Colonic mucosa (tissue), 4 donors: ENCODE data around the gene CLCN2. TPM values are rescaled to one million over a fixed set of nuclear protein-coding genes. Genes with fewer than 3 reads are reported as not detected.

Experiments used
- DNase-seq: peaks from one replicate; pipeline ENCODE4 v3.0.0-alpha.2; 2020
- H3K27ac ChIP-seq: fragments of 200-600 bp; one replicate; pipeline ENCODE4 v1.8.0; 2021
- H3K27me3 ChIP-seq: fragments of 200-600 bp; one replicate; pipeline ENCODE4 v1.8.0; 2021
- H3K36me3 ChIP-seq: fragments of 200-600 bp; one replicate; pipeline ENCODE4 v1.8.0; 2021
- H3K4me1 ChIP-seq: fragments of 200-600 bp; one replicate; pipeline ENCODE4 v1.8.0; 2021; ENCODE audit warnings: mild to moderate bottlenecking
- H3K4me3 ChIP-seq: fragments of 200-600 bp; one replicate; pipeline ENCODE4 v1.8.0; 2021
- H3K9ac ChIP-seq, 2 donors: one replicate each; pipeline ENCODE4 v1.7.0; 2013; ENCODE audit warnings: control low read depth in 2 of 2, low read depth in 2 of 2, low read length in 2 of 2
- H3K9me3 ChIP-seq: fragments of 200-600 bp; one replicate; pipeline ENCODE4 v1.8.0; 2021
- intact Hi-C: fragments of 100-400 bp; cut with DNase I; formaldehyde crosslinking; loops from one replicate; pipeline ENCODE4 v1.14.1; 2022
- total RNA-seq, 2 donors: library from RNA; stranded (reverse); fragmentation: NEBNext Ultra II Directional in 1 of 2; extraction: Animal tissue kit (Norgen Biotek cat#: 25700) in 1 of 2; gene quantifications; one replicate each; pipeline ENCODE4 v1.2.1, GENCODE V29; 2021
- TF ChIP-seq, protein P1 (sequence below): fragments of 200-600 bp; IDR thresholded peaks from one replicate; pipeline ENCODE4 v1.8.0; 2022; ENCODE audit warnings: antibody characterized with exemption, mild to moderate bottlenecking
- donor health status: healthy.
- donor health status: DM: no; HTN: no; CAD: no.
- donor health status: DM: no; HTN: no; CAD: no.

The CLCN2 gene
- total RNA-seq, 2 donors from 2014 or later: 61.1 to 71.6 TPM

DNA sequence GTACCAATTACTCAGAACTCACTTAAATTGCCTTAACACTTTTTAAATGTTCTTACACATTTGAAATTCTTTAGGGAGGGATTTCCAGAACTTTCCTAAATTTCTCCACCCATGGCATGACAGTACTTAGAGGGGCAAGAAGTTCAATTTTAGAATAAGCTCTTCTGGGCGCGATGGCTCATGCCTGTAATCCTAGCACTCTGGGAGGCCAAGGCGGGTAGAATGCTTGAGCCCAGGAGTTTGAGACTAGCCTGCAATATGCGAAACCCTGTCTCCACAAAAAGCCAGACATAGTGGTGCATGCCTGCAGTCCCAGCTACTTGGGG is 13.4 kb downstream of the CLCN2 start:
- DNase-seq: no peak
- peaks cover 5% of the 10 kb centered on the region for H3K4me1 ChIP-seq
- TF ChIP-seq, protein P1, sequence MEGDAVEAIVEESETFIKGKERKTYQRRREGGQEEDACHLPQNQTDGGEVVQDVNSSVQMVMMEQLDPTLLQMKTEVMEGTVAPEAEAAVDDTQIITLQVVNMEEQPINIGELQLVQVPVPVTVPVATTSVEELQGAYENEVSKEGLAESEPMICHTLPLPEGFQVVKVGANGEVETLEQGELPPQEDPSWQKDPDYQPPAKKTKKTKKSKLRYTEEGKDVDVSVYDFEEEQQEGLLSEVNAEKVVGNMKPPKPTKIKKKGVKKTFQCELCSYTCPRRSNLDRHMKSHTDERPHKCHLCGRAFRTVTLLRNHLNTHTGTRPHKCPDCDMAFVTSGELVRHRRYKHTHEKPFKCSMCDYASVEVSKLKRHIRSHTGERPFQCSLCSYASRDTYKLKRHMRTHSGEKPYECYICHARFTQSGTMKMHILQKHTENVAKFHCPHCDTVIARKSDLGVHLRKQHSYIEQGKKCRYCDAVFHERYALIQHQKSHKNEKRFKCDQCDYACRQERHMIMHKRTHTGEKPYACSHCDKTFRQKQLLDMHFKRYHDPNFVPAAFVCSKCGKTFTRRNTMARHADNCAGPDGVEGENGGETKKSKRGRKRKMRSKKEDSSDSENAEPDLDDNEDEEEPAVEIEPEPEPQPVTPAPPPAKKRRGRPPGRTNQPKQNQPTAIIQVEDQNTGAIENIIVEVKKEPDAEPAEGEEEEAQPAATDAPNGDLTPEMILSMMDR: no peak

DNA sequence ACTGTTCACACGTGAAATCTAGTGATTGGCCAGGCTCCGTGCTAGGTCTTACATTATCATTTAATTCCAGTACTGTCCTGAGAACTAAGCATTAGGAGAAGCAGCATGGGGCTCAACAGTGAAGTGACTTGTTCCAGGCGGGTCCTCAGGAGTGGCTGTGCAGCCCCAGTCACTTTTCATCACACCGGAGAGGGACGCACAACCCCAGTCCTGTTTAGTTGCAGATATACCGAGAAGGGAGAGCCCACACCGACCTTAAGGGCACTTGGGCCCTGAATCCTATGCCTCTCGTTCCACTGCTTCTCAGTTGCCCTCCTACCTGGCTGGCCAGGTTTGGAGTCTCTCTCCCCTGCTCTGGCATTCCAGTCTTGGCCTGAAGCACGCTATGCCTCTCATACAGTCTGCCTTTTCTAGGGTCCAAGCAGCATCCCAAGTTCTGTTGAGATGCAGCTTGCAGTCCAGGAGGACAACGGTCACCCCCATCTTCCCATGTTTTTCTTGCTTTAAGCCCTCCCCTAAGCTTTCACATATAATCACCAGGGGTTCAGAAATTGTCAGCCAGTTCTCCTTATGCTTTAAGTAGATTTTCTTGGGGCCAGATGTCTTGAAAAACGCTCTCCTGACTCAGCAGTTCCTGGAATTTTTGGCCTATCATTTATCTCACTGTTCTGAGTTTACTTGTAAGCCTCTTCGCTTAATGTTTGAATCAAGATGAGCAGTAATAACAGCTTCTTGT is 13.9 kb downstream of the CLCN2 start:
- Histone ChIP-seq H3K4me1 (peaks cover 5% of the 10 kb centered on the region), H3K27me3 (no peaks in the 10 kb centered on the region), H3K9me3 (no peaks in the 10 kb centered on the region), H3K27ac (no peak overlapping the region), H3K4me3 (no peak overlapping the region), H3K9ac (no peak overlapping the region), H3K36me3 (no peaks in the 10 kb centered on the region)
- TF ChIP-seq, protein P1: no peak
- no peak for DNase-seq
- intact Hi-C loops: no loop called here

More for the DNA sequence above, 13.4 kb downstream of the CLCN2 start:
- no peak overlapping the region for H3K27ac ChIP-seq
- no peaks in the 10 kb centered on the region for H3K36me3 ChIP-seq
- no peak overlapping the region for H3K4me3 ChIP-seq
- no peak overlapping the region for H3K9ac ChIP-seq
- intact Hi-C loops: no loop called here
- no peaks in the 10 kb centered on the region for H3K9me3 ChIP-seq
- H3K27me3 ChIP-seq: no peaks in the 10 kb centered on the region

DNA sequence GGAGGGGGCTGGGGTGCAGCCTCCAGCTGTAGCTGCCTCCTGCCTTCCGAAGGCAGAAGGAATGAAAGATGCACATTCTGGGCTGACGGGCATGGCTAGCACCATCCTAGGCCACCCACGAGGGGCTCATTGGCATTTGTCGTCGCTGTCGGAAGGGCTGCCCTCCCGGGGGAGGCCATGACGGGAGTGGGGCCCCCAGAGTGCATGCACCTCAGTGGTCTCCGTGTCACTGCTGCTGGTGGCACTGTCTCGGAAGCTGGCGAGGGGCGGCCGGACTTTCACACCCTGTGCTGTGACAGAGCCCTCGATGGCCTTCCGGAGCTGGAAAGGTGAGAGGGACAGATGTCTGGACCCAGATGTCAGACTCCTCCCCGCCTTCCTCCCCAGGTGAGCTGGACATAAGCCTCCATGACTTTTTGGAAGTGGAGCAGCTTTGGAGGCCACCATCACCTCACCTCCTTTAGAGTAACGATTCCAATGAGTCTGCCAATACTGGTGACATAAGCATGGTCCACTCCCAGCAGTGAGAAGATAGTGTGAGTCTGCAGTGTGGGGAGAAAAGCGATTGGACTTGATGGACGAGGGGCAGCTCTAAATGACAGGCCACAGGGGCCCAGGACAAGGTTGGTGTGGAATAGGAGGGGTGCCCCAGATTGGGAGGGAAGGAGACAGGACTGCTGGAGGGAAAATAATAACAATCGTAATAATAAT is 14.8 kb downstream of the CLCN2 start:
- H3K4me1 ChIP-seq: peaks cover 5% of the 10 kb centered on the region
- no peak for DNase-seq

DNA sequence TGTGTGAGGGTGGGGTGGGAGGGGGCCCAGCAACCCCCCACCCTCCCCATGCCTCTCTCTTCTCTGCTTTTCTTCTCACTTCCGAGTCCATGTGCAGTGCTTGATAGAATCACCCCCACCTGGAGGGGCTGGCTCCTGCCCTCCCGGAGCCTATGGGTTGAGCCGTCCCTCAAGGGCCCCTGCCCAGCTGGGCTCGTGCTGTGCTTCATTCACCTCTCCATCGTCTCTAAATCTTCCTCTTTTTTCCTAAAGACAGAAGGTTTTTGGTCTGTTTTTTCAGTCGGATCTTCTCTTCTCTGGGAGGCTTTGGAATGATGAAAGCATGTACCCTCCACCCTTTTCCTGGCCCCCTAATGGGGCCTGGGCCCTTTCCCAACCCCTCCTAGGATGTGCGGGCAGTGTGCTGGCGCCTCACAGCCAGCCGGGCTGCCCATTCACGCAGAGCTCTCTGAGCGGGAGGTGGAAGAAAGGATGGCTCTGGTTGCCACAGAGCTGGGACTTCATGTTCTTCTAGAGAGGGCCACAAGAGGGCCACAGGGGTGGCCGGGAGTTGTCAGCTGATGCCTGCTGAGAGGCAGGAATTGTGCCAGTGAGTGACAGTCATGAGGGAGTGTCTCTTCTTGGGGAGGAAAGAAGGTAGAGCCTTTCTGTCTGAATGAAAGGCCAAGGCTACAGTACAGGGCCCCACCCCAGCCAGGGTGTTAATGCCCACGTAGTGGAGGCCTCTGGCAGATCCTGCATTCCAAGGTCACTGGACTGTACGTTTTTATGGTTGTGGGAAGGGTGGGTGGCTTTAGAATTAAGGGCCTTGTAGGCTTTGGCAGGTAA is 15.9 kb downstream of the CLCN2 start:
- peak; percentile 89 for DNase-seq
- Histone ChIP-seq H3K9me3 (no peaks in the 10 kb centered on the region), H3K36me3 (no peaks in the 10 kb centered on the region), H3K27ac (peak overlapping the region; percentile 23), H3K27me3 (no peaks in the 10 kb centered on the region), H3K4me1 (peaks cover 5% of the 10 kb centered on the region), H3K4me3 (no peak overlapping the region), H3K9ac (no peak overlapping the region)
- intact Hi-C loops: no loop called here
- TF ChIP-seq, protein P1: peak; percentile 36

More for the DNA sequence above, 14.8 kb downstream of the CLCN2 start:
- H3K9me3 ChIP-seq: no peaks in the 10 kb centered on the region
- peak overlapping the region; percentile 23 for H3K27ac ChIP-seq
- no peak overlapping the region for H3K4me3 ChIP-seq
- no peak overlapping the region for H3K9ac ChIP-seq
- intact Hi-C loops: no loop called here
- H3K27me3 ChIP-seq: no peaks in the 10 kb centered on the region
- TF ChIP-seq, protein P1: no peak
- H3K36me3 ChIP-seq: no peaks in the 10 kb centered on the region

DNA sequence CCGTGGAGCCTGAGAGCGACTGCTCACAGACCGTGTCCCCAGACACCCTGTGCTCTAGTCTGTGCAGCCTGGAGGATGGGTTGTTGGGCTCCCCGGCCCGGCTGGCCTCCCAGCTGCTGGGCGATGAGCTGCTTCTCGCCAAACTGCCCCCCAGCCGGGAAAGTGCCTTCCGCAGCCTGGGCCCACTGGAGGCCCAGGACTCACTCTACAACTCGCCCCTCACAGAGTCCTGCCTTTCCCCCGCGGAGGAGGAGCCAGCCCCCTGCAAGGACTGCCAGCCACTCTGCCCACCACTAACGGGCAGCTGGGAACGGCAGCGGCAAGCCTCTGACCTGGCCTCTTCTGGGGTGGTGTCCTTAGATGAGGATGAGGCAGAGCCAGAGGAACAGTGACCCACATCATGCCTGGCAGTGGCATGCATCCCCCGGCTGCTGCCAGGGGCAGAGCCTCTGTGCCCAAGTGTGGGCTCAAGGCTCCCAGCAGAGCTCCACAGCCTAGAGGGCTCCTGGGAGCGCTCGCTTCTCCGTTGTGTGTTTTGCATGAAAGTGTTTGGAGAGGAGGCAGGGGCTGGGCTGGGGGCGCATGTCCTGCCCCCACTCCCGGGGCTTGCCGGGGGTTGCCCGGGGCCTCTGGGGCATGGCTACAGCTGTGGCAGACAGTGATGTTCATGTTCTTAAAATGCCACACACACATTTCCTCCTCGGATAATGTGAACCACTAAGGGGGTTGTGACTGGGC is 16.7 kb downstream of the CLCN2 start:
- TF ChIP-seq, protein P1: no peak
- intact Hi-C loops: no loop called here
- H3K4me1 ChIP-seq: peaks cover 5% of the 10 kb centered on the region
- H3K27ac ChIP-seq: no peak overlapping the region
- no peak for DNase-seq
- H3K4me3 ChIP-seq: no peak overlapping the region
- H3K9ac ChIP-seq: peak overlapping the region in 1 of 2 donors; percentile 5
- H3K9me3 ChIP-seq: no peaks in the 10 kb centered on the region
- no peaks in the 10 kb centered on the region for H3K36me3 ChIP-seq
- H3K27me3 ChIP-seq: no peaks in the 10 kb centered on the region
